CD8-positive, alpha-beta memory T cell (primary cell): ENCODE data around the gene NDRG2. TPM values are rescaled to one million over a fixed set of nuclear protein-coding genes. Genes with fewer than 3 reads are reported as not detected.
"Not testable (repeated sequence)": the region's sequence is repeated elsewhere in the genome, so short reads cannot be mapped to it uniquely, and the experiment has no call there.

ENCODE experiments used
- CTCF ChIA-PET: fragments of 350-600 bp; sonication (Branson Sonifier 250); formaldehyde crosslinking; loops from one replicate; lab custom pipeline; 2021; ENCODE audit warnings: antibody characterized with exemption; lab: Charles Lee
- POLR2A ChIA-PET: fragments of 350-600 bp; sonication (Branson Sonifier 250); formaldehyde crosslinking; loops from one replicate; lab custom pipeline; 2021; ENCODE audit warnings: antibody characterized with exemption; lab: Charles Lee
- DNase-seq, 5 donors: peaks; one replicate each; pipeline versions ENCODE4 v3.0.0 to v3.0.0-alpha.2; 2020 to 2022; ENCODE audit warnings: mixed read lengths in 1 of 5
- H3K27ac ChIP-seq: one replicate; pipeline ENCODE4 v1.7.0; 2013; ENCODE audit warnings: low read depth, mild to moderate bottlenecking, low read length, moderate library complexity
- H3K27me3 ChIP-seq: 2 replicates; pipeline ENCODE4 v1.7.0; 2013; ENCODE audit warnings: low read length, mild to moderate bottlenecking; ENCODE audit not compliant: insufficient read depth, poor library complexity, severe bottlenecking
- H3K36me3 ChIP-seq: 2 replicates; pipeline ENCODE4 v1.7.0; 2013; ENCODE audit warnings: mild to moderate bottlenecking, low read length, moderate library complexity; ENCODE audit not compliant: insufficient read depth
- H3K4me1 ChIP-seq: 2 replicates; pipeline ENCODE4 v1.7.0; 2013; ENCODE audit warnings: mild to moderate bottlenecking, low read length, moderate library complexity; ENCODE audit not compliant: insufficient read depth
- H3K4me3 ChIP-seq: 2 replicates; pipeline ENCODE4 v1.7.0; 2013; ENCODE audit warnings: mild to moderate bottlenecking, low read length
- H3K9me3 ChIP-seq: 2 replicates; pipeline ENCODE4 v1.7.0; 2013; ENCODE audit warnings: mild to moderate bottlenecking, low read length
- H3K27ac Mint-ChIP-seq, 8 donors: one replicate each; pipeline ENCODE4 v1.8.0; 2020 to 2021; ENCODE audit warnings: mixed read lengths in 8 of 8, mild to moderate bottlenecking in 6 of 8, inconsistent platforms in 3 of 8, moderate library complexity in 3 of 8
- H3K27me3 Mint-ChIP-seq, 2 donors: one replicate each; pipeline ENCODE4 v1.8.0; 2020 to 2021; ENCODE audit warnings: mixed read lengths in 2 of 2, mild to moderate bottlenecking in 1 of 2, moderate library complexity in 1 of 2
- H3K36me3 Mint-ChIP-seq, 3 donors: one replicate each; pipeline ENCODE4 v1.8.0; 2020 to 2021; ENCODE audit warnings: mixed read lengths in 3 of 3, inconsistent platforms in 1 of 3, mild to moderate bottlenecking in 1 of 3
- H3K4me1 Mint-ChIP-seq, 3 donors: one replicate each; pipeline ENCODE4 v1.8.0; 2020 to 2021; ENCODE audit warnings: mixed read lengths in 3 of 3, inconsistent platforms in 1 of 3, mild to moderate bottlenecking in 1 of 3
- H3K4me3 Mint-ChIP-seq, 7 donors: one replicate each; pipeline ENCODE4 v1.8.0; 2020 to 2021; ENCODE audit warnings: mixed read lengths in 7 of 7, mild to moderate bottlenecking in 6 of 7, moderate library complexity in 4 of 7, inconsistent platforms in 2 of 7
- H3K9me3 Mint-ChIP-seq, 5 donors: one replicate each; pipeline ENCODE4 v1.8.0; 2020 to 2022; ENCODE audit warnings: mixed read lengths in 5 of 5, mild to moderate bottlenecking in 3 of 5, moderate library complexity in 2 of 5, inconsistent platforms in 1 of 5
- polyA plus RNA-seq: library from polyadenylated mRNA; unstranded; fragments of 300-500 nt; fragmentation: Illumina TruSeq; gene quantifications from one replicate; pipeline ENCODE4 v1.2.3, GENCODE V29; 2021
- total RNA-seq, 2 experiments: library from RNA; stranded (reverse); gene quantifications; one replicate each; pipeline ENCODE4 v1.2.3, GENCODE V29; 2021

The NDRG2 gene
- total and polyA plus RNA-seq, 3 experiments from 2014 or later, result 4.8 to 19.9 (median 5.0) TPM

GRCh38 chr14:20988717-20989470 is 36.0 kb downstream of the NDRG2 start:
- Histone ChIP-seq H3K9me3 (no peaks in the 10 kb centered on the region), H3K27ac (peak overlapping the region; percentile 6), H3K27me3 (no peaks in the 10 kb centered on the region), H3K36me3 (peaks cover 17% of the 10 kb centered on the region), H3K4me3 (peak overlapping the region; percentile 34), H3K4me1 (peaks cover 23% of the 10 kb centered on the region)
- peaks cover 0 to 4% of the 10 kb centered on the region in 2 donors for H3K27me3 Mint-ChIP-seq
- DNase-seq, result no peak
- peak overlapping the region in 4 of 8 donors; percentile 6 to 71 (median 54) for H3K27ac Mint-ChIP-seq
- no peaks in the 10 kb centered on the region for H3K9me3 Mint-ChIP-seq
- ChIA-PET CTCF (interaction anchor here (0.9 to 1.9 kb wide), 3 partner anchors 11 to 104 kb away, joined by 3 to 7 read pairs (median 3); no protein-coding TSS in a partner anchor), POLR2A (no interaction called here)
- H3K4me3 Mint-ChIP-seq, result peak overlapping the region; percentile 41 to 74 (median 63)
- H3K36me3 Mint-ChIP-seq, result peaks cover 0 to 31% (median 2%) of the 10 kb centered on the region in 3 donors
- peaks cover 25 to 30% (median 26%) of the 10 kb centered on the region in 3 donors for H3K4me1 Mint-ChIP-seq

- no peaks in the 10 kb centered on the region for H3K27me3 ChIP-seq
- no peak overlapping the region for H3K4me3 ChIP-seq
- Mint-ChIP-seq H3K4me3 (peak overlapping the region in 2 of 7 donors; percentile 20 to 71), H3K4me1 (peaks cover 20 to 26% (median 22%) of the 10 kb centered on the region in 3 donors), H3K27me3 (peaks cover 0 to 13% of the 10 kb centered on the region in 2 donors), H3K9me3 (no peaks in the 10 kb centered on the region), H3K36me3 (peaks cover 0 to 13% (median 0%) of the 10 kb centered on the region in 3 donors), H3K27ac (no peak overlapping the region)
- no peak overlapping the region for H3K27ac ChIP-seq
- POLR2A ChIA-PET, result no interaction called here
- DNase-seq, result no peak
- H3K4me1 ChIP-seq, result peaks cover 21% of the 10 kb centered on the region
- no peaks in the 10 kb centered on the region for H3K9me3 ChIP-seq
- CTCF ChIA-PET, result interaction anchor here (0.9 kb wide), 1 partner anchor 16 kb away, joined by 3 read pairs; no protein-coding TSS in a partner anchor
- H3K36me3 ChIP-seq, result peaks cover 1% of the 10 kb centered on the region
Measured at GRCh38 chr14:20986811-20987210, 38.0 kb downstream of the NDRG2 start.

DNA sequence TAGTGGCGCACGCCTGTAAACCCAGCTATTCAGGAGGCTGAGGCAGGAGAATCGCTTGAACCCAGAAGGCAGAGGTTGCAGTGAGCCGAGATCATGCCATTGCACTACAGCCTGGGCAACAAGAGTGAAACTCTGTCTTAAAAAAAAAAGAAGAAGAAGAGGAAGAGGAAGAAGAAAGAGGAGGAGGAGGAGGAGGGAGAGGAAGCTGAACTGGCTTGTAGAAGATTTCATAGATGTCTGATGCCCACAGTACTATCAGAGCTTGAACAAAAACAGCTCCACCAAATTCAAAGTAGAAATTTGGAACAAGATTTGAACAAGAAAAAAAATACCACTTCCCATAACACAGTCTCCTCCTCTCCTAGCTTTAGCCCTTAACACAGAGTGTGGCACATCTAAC is 39.2 kb downstream of the NDRG2 start:
- H3K27ac Mint-ChIP-seq, result peak overlapping the region in 1 of 8 donors; percentile 39
- peaks cover 0 to 17% of the 10 kb centered on the region in 2 donors for H3K27me3 Mint-ChIP-seq
- POLR2A ChIA-PET, H3K4me1 ChIP-seq, H3K9me3 ChIP-seq, H3K9me3 Mint-ChIP-seq, H3K27me3 ChIP-seq, CTCF ChIA-PET, H3K36me3 ChIP-seq, H3K27ac ChIP-seq, H3K4me3 ChIP-seq, DNase-seq: not testable (repeated sequence)
- H3K36me3 Mint-ChIP-seq, result peaks cover 0 to 10% (median 0%) of the 10 kb centered on the region in 3 donors
- peak overlapping the region in 1 of 7 donors; percentile 40 for H3K4me3 Mint-ChIP-seq
- H3K4me1 Mint-ChIP-seq, result peaks cover 11 to 16% (median 11%) of the 10 kb centered on the region in 3 donors

- Histone ChIP-seq H3K4me1 (no peaks in the 10 kb centered on the region), H3K27ac (no peak overlapping the region), H3K9me3 (no peaks in the 10 kb centered on the region), H3K27me3 (peaks cover 3% of the 10 kb centered on the region), H3K4me3 (no peak overlapping the region), H3K36me3 (no peaks in the 10 kb centered on the region)
- H3K27me3 Mint-ChIP-seq, result peaks cover 3 to 29% of the 10 kb centered on the region in 2 donors
- no peaks in the 10 kb centered on the region for H3K9me3 Mint-ChIP-seq
- ChIA-PET POLR2A (no interaction called here), CTCF (interaction anchor here (4.4 kb wide), 1 partner anchor 12 kb away, joined by 41 read pairs; no protein-coding TSS in a partner anchor)
- DNase-seq, result no peak
- no peaks in the 10 kb centered on the region for H3K36me3 Mint-ChIP-seq
- H3K4me1 Mint-ChIP-seq, result no peaks in the 10 kb centered on the region
- no peak overlapping the region for H3K4me3 Mint-ChIP-seq
- no peak overlapping the region for H3K27ac Mint-ChIP-seq
Measured at GRCh38 chr14:20982646-20983369, 42.1 kb downstream of the NDRG2 start.

GRCh38 chr14:20980906-20981305 is 44.0 kb downstream of the NDRG2 start:
- Histone ChIP-seq H3K36me3 (no peaks in the 10 kb centered on the region), H3K27ac (no peak overlapping the region), H3K4me1 (no peaks in the 10 kb centered on the region), H3K4me3 (no peak overlapping the region), H3K27me3 (peaks cover 3% of the 10 kb centered on the region), H3K9me3 (no peaks in the 10 kb centered on the region)
- no peaks in the 10 kb centered on the region for H3K36me3 Mint-ChIP-seq
- ChIA-PET POLR2A (no interaction called here), CTCF (interaction anchor here (1.0 to 4.4 kb wide), 3 partner anchors 10 to 123 kb away, joined by 3 to 41 read pairs (median 3); no protein-coding TSS in a partner anchor)
- no peaks in the 10 kb centered on the region for H3K4me1 Mint-ChIP-seq
- H3K27me3 Mint-ChIP-seq, result peaks cover 3 to 29% of the 10 kb centered on the region in 2 donors
- H3K27ac Mint-ChIP-seq, result no peak overlapping the region
- no peak for DNase-seq
- no peak overlapping the region for H3K4me3 Mint-ChIP-seq
- H3K9me3 Mint-ChIP-seq, result no peaks in the 10 kb centered on the region

DNA sequence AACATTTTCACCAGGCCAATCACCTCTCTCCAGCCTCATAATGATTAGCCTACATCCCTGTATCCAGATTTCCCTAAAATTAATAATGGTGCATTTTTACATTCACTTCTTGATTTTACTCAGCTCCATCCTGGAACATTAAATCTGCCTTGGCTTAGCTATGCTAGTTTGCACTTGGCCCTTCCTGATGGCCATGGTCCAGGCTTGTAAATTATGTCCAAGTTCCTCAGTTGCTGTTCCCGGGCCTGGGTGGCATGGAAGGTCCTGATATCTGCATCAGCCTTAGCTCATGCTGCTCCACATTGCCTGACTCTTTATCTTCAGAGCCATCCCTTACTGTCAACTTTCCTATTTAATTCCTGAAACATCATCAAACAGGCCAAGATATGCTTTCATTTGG is 46.2 kb downstream of the NDRG2 start:
- CTCF ChIA-PET, result interaction anchor here (1.5 to 1.6 kb wide), 2 partner anchors 8 to 10 kb away, joined by 3 to 5 read pairs; no protein-coding TSS in a partner anchor
- no peaks in the 10 kb centered on the region for H3K4me1 Mint-ChIP-seq
- no peak overlapping the region for H3K27ac Mint-ChIP-seq
- no peaks in the 10 kb centered on the region for H3K9me3 ChIP-seq
- no peak for DNase-seq
- H3K4me1 ChIP-seq, result no peaks in the 10 kb centered on the region
- peaks cover 3 to 24% of the 10 kb centered on the region in 2 donors for H3K27me3 Mint-ChIP-seq
- H3K4me3 Mint-ChIP-seq, result no peak overlapping the region
- POLR2A ChIA-PET, result no interaction called here
- H3K27me3 ChIP-seq, result peaks cover 3% of the 10 kb centered on the region
- H3K9me3 Mint-ChIP-seq, result no peaks in the 10 kb centered on the region
- no peak overlapping the region for H3K4me3 ChIP-seq
- no peak overlapping the region for H3K27ac ChIP-seq
- H3K36me3 ChIP-seq, result no peaks in the 10 kb centered on the region
- no peaks in the 10 kb centered on the region for H3K36me3 Mint-ChIP-seq

DNA sequence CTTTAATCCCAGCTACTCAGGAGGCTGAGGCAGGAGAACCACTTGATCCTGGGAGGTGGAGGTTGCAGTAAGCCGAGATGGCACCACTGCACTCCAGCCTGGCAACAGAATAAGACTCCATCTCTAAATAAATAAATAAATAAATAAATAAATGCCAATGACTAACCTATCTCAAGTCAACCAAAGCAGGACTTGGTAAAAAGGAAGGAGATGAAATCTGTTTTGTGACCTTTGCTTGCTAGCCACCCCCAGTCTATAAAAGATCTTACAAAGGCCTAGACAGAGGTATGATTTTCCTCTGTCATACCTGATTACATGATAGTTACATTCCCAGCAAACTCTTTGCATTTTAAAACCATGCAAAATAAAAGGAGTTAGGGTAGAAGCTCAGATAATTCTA is 48.6 kb downstream of the NDRG2 start:
- no peaks in the 10 kb centered on the region for H3K36me3 Mint-ChIP-seq
- no peak for DNase-seq
- H3K27me3 Mint-ChIP-seq, result peaks cover 8 to 28% of the 10 kb centered on the region in 2 donors
- Histone ChIP-seq H3K9me3 (no peaks in the 10 kb centered on the region), H3K4me1 (peaks cover 6% of the 10 kb centered on the region), H3K27ac (no peak overlapping the region), H3K27me3 (peaks cover 3% of the 10 kb centered on the region), H3K4me3 (no peak overlapping the region), H3K36me3 (no peaks in the 10 kb centered on the region)
- no peak overlapping the region for H3K4me3 Mint-ChIP-seq
- no peaks in the 10 kb centered on the region for H3K9me3 Mint-ChIP-seq
- peaks cover 5% of the 10 kb centered on the region in 3 donors for H3K4me1 Mint-ChIP-seq
- CTCF ChIA-PET, result no interaction called here
- POLR2A ChIA-PET, result no interaction called here
- no peak overlapping the region for H3K27ac Mint-ChIP-seq
